D721Med (cell line): ENCODE results near the gene MLST8.

ENCODE experiments used
- DNase-seq: peaks from one replicate; pipeline ENCODE4 v3.0.0; 2011; ENCODE audit warnings: low spot score; ENCODE audit not compliant: insufficient read length
- FAIRE-seq: peaks from 2 replicates; lab custom pipeline; 2011; peaks lifted over from hg19 to GRCh38; lab: Jason Lieb, UNC
- CTCF ChIP-seq: IDR thresholded peaks from 2 replicates; pipeline ENCODE4 v1.5.1; 2012; ENCODE audit warnings: mild to moderate bottlenecking, control low read depth; ENCODE audit not compliant: insufficient read depth; ENCODE audit errors: missing control alignments

Gene MLST8

GRCh38 chr16:2167068-2167638, 38.1 kb upstream of the MLST8 start:
- DNase-seq (no peak), FAIRE-seq (no peak)
- TF ChIP-seq CTCF, result no peak

- DNase-seq (no peak), FAIRE-seq (no peak)
- TF ChIP-seq CTCF, result no peak
These were observed 35.2 kb upstream of the MLST8 start for GRCh38 chr16:2170080-2170479.

- TF ChIP-seq CTCF, result no peak
- FAIRE-seq (no peak), DNase-seq (no peak)
These were observed 34.4 kb upstream of the MLST8 start for GRCh38 chr16:2170587-2171435.

GRCh38 chr16:2171601-2172178, 33.6 kb upstream of the MLST8 start:
- no peak for TF ChIP-seq CTCF
- FAIRE-seq, result no peak

GRCh38 chr16:2172688-2173335, 32.4 kb upstream of the MLST8 start:
- no peak for DNase-seq
- no peak for FAIRE-seq
- no peak for TF ChIP-seq CTCF

More at GRCh38 chr16:2171601-2172178, 33.6 kb upstream of the MLST8 start:
- no peak for DNase-seq

GRCh38 chr16:2173366-2173765, 31.9 kb upstream of the MLST8 start:
- no peak for TF ChIP-seq CTCF
- FAIRE-seq (no peak), DNase-seq (no peak)
